ENCODE data around the gene SP140.
"Not testable (repeated sequence)": the region's sequence is repeated elsewhere in the genome, so short reads cannot be mapped to it uniquely, and the experiment has no call there.

The SP140 gene
- 4.1 to 31.5 (median 8.1) reads per million in 18 experiments for total RNA-seq

GRCh38 chr2:230225486-230225885 lies at the start of gene SP140:
TSS of gene SP140 (plus strand) at chr2:230225736. CDS start at chr2:230225845, 109 bp downstream.
- DNase-seq: peak; percentile 78 to 83

DNA sequence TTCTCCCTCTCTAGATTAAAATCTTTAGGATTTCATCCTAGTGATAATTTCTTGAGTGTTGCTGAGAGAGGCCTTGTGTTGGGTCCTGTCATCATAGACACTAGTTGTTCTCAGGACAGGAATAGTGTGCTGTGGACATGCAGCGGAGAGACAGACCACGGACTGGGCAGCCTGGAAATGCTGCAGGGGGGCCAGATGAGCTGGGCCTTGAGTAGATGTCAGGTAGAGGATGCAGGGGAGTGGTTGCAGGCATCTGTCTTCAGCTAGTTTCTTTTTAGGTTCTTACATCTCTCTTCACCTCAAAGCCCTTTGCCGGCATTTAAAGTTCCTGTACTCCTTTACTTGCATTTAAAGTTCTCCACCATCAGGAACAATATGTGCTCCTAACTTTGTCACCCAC lies 48.5 kb upstream of the SP140 start:
- DNase-seq: no peak

GRCh38 chr2:230178546-230179485 lies 46.7 kb upstream of the SP140 start:
- no peak for DNase-seq

DNA sequence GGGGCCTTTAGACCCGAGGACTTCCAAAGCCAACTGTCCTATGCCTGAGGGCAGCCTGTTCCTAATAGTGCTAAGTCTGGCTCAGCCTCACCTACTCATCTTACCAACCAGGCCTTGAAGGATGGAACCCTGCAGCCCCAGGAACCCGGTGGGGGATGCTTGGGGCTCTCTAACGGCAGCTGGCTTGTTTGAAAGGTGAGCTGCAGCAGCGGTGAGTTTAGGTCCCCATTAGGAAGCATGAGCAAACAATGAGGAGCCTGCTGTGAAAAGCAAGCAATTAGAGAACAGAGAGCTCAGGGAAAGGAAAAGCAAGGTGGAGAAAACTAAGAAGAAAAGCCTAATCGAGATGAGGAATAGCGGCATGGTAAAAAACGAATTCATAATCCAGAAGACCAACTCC lies 45.6 kb upstream of the SP140 start:
- DNase-seq: no peak

DNA sequence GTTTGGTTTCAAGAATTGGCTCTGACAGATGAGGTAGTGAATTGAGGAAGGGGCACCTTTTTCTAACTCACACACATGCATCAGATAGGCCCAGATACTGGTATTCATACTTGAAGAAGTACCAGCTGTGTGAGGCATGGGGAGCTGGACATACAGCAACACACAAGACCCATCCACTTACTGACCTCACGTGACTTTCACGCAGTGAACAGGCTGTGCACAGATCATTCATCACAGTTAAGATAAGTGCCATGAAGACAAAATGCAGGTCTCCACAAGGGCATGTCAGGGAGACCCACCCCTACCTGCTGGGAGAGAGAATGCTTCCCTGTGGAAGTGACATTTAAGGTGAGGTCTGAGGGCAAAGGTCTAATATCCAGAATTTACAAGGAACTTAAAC lies 44.3 kb upstream of the SP140 start:
- no peak for DNase-seq

- DNase-seq: no peak
Observed at GRCh38 chr2:230184727-230185578, 40.6 kb upstream of the SP140 start.

GRCh38 chr2:230202430-230203109 lies 23.0 kb upstream of the SP140 start:
- DNase-seq: no peak

DNA sequence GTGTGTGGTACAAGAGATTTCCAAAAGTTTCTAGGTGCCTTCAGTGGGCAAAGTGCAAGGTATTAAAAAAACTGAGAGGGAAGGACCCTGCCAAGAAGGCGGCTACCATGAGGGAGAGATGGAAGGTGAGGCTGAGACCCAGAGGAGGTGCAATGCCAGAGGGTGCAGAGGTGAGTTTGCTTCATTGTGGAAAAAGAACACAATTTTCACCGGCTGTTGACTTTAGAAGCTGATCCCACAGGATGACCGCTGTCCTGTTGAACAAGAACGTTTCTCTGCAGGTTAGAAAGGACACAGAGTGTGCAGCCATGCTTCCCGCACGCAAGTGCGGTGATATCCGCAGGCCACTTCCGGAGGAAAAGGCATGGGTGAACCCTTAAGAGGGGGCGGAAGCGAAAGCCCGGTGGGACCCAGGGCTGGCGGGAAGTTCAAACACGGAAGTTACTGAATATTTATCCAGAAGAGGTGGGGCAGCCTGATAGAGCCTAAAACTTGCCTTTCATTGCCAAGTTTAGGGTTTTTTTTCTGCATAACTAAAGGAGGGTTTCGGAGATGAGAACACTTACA lies 22.3 kb upstream of the SP140 start:
- no peak for DNase-seq

GRCh38 chr2:230205034-230205433 lies 20.5 kb upstream of the SP140 start:
- no peak for DNase-seq

- DNase-seq: no peak
Observed at GRCh38 chr2:230205721-230206120, 19.8 kb upstream of the SP140 start.

DNA sequence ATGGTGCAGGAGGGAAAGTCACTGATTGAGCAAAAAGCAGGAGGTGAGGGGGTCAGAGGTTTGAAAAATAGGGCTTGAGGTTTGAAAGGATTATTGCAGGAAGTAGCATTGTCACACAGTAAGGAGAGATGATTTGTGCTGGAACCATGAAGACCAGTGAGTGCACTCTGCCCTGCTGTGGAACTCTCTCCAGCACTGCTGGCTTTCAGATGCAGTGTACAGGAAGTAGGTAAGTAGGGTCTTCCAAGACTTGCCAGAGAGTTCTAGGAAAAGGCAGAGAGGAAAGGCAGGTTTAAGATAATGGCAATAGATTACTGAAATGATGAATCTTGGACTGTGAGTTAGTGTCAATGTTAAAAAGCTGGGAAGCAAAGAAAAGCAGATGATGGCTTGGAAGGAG lies 17.0 kb upstream of the SP140 start:
- no peak for DNase-seq

DNA sequence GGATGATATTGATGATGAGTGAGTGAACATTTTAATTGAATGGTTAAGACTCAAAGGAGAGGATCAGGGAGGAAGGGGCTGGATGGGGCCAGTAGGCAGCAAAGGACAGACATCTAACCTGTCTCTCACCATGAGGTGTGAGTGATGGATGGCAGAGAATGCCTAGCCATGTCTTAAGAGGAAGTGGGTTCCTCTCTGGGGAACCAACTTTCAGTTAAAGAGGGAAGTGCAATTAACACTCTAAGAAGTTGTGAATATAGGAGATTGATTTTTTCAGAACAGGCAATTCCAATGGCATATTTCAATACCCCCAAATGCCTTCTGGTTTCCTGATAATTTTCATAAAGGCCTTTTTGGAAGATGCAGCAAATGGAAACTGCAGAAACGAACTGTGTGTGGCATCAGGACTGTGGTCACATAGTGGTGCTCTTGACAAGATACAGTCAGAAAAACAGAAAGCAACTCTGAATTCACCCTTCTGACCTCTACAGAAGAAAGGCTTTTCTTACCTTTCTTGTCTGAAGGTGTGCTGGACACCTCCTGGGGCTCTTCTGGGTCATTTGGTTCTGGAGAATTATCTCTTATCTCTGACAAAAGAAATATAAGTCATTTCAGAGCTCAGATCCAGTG lies 16.0 kb upstream of the SP140 start:
- peak; percentile 39 to 45 for DNase-seq

GRCh38 chr2:230216489-230216888 lies 9.0 kb upstream of the SP140 start:
- DNase-seq: no peak

DNA sequence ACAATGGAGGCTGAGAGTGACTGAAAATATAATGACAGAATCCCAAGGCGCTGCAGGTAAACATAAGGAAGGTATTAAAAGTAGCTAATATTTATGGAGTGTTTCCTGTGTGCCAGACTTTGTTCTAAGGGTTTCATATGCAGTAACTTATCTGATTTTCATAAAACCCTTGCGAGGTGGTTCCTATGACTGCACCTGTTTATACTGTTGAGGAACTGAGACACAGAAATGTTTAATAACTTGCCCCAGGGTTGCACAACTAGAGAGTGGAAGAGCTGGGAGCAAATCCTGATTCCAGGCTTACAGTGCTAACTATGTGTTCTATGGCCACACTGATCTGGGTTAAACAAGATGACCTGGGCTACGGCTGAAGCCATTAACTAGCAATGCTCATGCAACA lies 8.1 kb upstream of the SP140 start:
- no peak for DNase-seq

DNA sequence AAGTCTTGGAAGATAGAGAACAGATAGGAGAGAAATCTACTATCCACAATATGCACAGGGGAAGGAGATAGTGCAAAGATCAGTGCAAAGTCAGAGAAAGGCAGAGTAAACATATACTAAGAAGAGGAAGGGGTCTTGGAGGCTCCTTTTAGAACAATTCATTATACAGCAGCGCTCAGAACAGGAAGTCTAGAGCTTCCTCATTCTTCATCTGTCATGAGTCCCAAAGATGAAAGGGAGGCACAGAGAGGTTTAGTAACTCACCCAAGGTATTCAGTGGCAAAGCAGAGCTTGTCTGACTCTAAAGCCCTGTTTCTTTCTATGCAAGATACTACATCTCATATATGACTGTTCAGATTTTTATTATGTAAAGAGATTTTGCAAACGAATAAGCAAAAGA lies 7.1 kb upstream of the SP140 start:
- DNase-seq: peak; percentile 63 to 78

DNA sequence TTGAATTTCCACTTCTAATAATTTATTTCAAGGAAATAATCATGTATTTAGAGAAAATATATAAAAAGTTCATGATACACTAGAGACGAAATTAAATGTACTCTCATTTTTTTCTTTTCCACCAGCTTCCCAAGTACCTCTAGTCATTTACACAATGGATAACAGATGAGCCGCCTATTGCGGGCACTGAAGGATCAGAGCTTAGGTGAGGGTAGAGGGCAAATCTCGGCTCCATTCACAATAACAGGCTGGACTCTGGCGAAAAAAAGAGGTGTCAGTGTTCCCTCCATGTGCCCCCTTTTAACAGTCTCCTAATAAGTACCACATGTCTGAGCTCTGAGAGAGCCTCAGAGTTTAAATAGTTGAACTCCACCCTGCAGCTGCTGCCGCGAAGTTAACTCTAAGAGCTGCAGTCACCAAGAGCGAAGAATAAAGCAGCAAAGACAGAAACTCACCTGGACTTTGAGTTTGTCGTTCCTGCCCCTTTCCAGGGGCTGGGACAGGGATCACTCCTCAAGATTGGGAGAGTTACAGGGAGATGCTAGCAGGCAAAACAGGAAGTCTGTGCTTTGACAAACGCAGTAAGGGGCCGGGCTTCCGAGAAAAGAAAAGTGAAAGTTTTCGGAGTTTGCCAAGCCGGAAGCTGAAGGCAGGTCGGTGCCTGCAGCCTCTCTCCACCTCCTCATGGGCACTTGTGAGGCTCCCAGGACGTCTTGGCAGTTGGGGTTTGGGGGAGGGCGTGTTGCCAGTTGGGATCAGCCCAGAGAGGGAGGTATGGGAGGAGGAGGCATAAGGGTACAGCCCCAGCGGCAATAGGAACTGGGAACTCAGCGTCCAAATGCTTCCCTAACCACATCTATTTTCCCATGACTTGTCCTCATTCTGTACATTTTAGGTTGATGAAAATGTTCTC lies 5.9 kb upstream of the SP140 start, which contains the start of gene SP110:
Gene SP110, minus strand, starts transcription at position 566 of the 913 bp plus-strand sequence. CDS start 3,057 bp downstream, outside the sequence.
- peak; percentile 89 to 91 for DNase-seq

DNA sequence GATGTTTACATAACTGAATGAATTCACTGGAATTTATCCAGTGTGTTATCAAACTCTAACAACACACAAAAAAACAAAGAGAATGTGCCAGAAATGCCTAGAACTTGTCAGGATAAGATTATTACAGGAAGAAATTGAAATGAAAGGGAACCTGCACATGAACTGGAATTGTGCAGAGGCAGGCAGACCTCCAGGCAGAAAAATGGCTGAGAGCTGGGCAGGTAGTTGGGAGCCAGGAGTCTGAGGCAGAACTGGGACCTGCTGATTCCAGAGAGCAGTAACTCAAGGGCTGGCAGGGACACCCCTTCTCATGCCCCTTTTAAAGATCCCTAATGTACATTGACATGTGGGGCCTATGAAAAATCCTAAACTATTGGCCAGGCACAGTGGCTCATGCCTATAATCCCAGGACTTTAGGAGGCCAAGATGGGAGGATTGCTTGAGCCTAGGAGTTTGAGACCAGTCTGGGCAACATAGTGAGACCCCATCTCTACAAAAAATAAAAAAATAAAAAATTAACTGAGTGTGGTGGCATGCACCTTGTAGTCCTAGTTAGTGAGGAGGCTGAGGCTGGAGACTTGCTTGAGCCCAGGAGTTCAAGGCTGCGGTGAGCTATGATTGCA lies 5.1 kb upstream of the SP140 start:
- no peak for DNase-seq

DNA sequence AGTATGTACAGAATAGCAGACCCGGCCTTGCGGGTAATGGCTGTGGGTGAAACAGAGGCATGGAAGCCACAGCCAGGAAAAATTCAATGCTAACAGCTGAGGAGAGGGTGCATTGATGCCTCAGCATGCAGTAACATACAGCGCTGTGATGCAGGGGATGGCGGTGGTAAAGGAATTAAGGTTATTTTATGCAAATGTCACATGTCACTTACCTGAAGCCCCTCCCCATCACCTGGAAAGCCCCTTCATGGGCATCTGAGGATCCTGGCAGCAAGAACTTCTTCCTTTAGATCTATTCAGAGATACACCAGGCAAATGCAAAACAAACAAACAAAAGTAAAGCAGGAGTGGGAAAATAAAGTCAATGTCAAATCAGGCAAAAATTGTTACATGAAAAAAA lies 4.0 kb upstream of the SP140 start:
- no peak for DNase-seq

DNA sequence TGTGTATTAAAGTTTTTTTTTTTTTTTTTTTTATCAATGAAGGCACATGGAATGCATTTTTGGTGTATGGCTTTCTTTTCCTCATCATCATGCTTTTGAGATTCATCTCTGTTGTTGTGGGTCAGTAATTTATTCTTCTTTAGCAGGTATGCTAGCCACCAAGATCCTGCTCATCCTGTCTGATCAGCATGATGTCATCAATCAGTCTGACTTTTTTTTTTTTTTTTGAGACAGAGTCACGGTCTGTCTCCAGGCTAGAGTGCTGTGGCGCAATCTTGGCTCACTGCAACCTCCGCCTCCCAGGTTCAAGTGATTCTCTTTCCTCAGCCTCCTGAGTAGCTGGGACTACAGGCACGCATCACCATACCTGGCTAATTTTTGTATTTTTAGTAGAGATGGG lies 2.7 kb upstream of the SP140 start:
- not testable (repeated sequence) for DNase-seq

DNA sequence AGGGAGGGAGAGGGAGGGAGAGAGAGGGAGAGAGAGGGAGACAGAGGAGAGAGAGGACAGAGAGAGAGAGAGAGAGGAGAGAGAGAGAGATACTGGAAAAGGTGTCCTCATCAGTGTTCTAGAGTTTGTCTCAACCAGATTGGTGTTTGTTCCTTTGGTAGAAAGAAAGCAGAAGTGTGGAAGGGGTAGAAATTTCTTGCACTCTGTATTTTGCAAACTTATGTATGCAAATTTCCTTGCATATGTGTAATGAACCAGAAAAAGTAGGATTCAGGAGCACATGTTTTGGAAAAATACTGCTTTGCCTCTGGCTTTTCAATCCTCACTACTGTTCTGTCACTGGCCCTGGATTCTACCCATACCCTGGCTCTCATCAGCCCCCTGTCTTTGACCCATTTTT lies 1.1 kb upstream of the SP140 start:
- DNase-seq: peak; percentile 36 to 46
